Measurements from ENCODE around the gene DNAJC21. TPM values are rescaled to one million over a fixed set of nuclear protein-coding genes. Genes with fewer than 3 reads are reported as not detected.

The DNAJC21 gene
- total and polyA plus RNA-seq, 2 experiments from 2014 or later: 35.7 to 37.4 TPM

DNA sequence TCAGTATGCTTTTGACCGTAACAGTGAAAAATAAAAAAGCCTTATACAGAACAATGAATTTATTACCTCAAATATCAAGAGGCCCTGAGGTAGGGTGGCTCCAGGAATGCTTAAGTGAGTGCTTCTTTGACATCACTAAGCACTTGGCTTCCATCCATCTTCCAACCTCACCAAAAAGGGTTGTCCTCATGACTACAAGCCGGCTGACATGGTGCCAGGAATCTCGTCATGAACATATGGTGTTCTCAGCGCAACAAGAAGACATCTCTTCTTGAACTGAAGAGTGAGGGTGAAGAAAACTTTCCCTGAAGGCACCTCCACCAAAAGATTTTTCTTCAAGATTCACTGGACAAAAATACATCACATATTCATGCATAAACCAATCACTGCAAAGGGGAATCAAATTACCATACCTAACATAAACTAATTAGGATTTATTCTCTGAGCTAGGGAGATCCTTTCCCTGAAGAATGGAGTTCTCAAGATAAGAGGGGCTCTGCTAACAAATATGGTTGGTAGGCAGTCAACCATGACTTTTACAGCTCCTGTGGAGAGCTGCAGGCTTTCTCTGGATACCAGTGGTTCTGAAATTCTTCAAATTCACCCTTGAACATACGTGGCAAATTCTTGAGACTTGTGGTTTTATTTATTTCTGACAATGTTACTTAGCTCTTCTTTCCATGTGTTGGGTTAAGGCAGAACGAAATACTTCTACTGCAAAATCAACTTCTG is 68.9 kb downstream of the DNAJC21 start (continued):
- TF ChIP-seq, protein P1, sequence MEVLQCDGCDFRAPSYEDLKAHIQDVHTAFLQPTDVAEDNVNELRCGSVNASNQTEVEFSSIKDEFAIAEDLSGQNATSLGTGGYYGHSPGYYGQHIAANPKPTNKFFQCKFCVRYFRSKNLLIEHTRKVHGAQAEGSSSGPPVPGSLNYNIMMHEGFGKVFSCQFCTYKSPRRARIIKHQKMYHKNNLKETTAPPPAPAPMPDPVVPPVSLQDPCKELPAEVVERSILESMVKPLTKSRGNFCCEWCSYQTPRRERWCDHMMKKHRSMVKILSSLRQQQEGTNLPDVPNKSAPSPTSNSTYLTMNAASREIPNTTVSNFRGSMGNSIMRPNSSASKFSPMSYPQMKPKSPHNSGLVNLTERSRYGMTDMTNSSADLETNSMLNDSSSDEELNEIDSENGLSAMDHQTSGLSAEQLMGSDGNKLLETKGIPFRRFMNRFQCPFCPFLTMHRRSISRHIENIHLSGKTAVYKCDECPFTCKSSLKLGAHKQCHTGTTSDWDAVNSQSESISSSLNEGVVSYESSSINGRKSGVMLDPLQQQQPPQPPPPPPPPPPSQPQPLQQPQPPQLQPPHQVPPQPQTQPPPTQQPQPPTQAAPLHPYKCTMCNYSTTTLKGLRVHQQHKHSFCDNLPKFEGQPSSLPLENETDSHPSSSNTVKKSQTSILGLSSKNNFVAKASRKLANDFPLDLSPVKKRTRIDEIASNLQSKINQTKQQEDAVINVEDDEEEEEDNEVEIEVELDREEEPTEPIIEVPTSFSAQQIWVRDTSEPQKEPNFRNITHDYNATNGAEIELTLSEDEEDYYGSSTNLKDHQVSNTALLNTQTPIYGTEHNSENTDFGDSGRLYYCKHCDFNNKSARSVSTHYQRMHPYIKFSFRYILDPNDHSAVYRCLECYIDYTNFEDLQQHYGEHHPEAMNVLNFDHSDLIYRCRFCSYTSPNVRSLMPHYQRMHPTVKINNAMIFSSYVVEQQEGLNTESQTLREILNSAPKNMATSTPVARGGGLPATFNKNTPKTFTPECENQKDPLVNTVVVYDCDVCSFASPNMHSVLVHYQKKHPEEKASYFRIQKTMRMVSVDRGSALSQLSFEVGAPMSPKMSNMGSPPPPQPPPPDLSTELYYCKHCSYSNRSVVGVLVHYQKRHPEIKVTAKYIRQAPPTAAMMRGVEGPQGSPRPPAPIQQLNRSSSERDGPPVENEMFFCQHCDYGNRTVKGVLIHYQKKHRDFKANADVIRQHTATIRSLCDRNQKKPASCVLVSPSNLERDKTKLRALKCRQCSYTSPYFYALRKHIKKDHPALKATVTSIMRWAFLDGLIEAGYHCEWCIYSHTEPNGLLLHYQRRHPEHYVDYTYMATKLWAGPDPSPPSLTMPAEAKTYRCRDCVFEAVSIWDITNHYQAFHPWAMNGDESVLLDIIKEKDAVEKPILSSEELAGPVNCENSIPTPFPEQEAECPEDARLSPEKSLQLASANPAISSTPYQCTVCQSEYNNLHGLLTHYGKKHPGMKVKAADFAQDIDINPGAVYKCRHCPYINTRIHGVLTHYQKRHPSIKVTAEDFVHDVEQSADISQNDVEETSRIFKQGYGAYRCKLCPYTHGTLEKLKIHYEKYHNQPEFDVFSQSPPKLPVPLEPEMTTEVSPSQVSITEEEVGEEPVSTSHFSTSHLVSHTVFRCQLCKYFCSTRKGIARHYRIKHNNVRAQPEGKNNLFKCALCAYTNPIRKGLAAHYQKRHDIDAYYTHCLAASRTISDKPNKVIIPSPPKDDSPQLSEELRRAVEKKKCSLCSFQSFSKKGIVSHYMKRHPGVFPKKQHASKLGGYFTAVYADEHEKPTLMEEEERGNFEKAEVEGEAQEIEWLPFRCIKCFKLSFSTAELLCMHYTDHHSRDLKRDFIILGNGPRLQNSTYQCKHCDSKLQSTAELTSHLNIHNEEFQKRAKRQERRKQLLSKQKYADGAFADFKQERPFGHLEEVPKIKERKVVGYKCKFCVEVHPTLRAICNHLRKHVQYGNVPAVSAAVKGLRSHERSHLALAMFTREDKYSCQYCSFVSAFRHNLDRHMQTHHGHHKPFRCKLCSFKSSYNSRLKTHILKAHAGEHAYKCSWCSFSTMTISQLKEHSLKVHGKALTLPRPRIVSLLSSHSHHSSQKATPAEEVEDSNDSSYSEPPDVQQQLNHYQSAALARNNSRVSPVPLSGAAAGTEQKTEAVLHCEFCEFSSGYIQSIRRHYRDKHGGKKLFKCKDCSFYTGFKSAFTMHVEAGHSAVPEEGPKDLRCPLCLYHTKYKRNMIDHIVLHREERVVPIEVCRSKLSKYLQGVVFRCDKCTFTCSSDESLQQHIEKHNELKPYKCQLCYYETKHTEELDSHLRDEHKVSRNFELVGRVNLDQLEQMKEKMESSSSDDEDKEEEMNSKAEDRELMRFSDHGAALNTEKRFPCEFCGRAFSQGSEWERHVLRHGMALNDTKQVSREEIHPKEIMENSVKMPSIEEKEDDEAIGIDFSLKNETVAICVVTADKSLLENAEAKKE (CRISPR knock-in tag; IDR thresholded peaks at IDR 0.05): no peak
- TF ChIP-seq EZH2 (IDR thresholded peaks at IDR 0.05; ENCODE audit: low read depth, unreplicated experiment) (no peak), ZNF114 (CRISPR knock-in tag; IDR thresholded peaks at IDR 0.05) (no peak), ZNF331 (CRISPR knock-in tag; IDR thresholded peaks at IDR 0.05; ENCODE audit: low read depth) (no peak), JUNB (IDR thresholded peaks at IDR 0.05; ENCODE audit: unreplicated experiment) (no peak), REST (IDR thresholded peaks at IDR 0.05; ENCODE audit: unreplicated experiment) (no peak), POLR2AphosphoS5 (IDR thresholded peaks at IDR 0.05; ENCODE audit: low read depth) (no peak), EZH2phosphoT487 (IDR thresholded peaks at IDR 0.05; ENCODE audit: unreplicated experiment) (no peak), NANOG (IDR thresholded peaks at IDR 0.05; ENCODE audit: borderline replicate concordance) (no peak), STAT1 (IDR thresholded peaks at IDR 0.05; ENCODE audit: unreplicated experiment) (no peak)
- TF ChIP-seq, protein P2, sequence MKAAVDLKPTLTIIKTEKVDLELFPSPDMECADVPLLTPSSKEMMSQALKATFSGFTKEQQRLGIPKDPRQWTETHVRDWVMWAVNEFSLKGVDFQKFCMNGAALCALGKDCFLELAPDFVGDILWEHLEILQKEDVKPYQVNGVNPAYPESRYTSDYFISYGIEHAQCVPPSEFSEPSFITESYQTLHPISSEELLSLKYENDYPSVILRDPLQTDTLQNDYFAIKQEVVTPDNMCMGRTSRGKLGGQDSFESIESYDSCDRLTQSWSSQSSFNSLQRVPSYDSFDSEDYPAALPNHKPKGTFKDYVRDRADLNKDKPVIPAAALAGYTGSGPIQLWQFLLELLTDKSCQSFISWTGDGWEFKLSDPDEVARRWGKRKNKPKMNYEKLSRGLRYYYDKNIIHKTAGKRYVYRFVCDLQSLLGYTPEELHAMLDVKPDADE (IDR thresholded peaks at IDR 0.05): no peak

All from GM23338 (cell line).